ENCODE data around the gene KRT75. TPM values are rescaled to one million over a fixed set of nuclear protein-coding genes. Genes with fewer than 3 reads are reported as not detected.

Gene KRT75
- total RNA-seq, 1 donor from 2014 or later: not detected

Other genes starting within 250 kb of the KRT75 start
- gene KRT80, start 242.4 kb downstream of the KRT75 start, total RNA-seq: 2.7 to 3.0 TPM (median 3.0 TPM) in 3 replicates
- gene KRT7, start 201.1 kb downstream of the KRT75 start, total RNA-seq: 85.5 to 90.3 TPM (median 86.6 TPM) in 3 replicates
- gene KRT86, start 159.7 kb downstream of the KRT75 start, total RNA-seq: 0.16 TPM in 1 of 3 replicates, not detected in the others
- gene KRT81, start 142.8 kb downstream of the KRT75 start, total RNA-seq: 0.16 TPM in 1 of 3 replicates, not detected in the others
- not detected in 3 replicates for gene KRT83, start 113.0 kb downstream of the KRT75 start, total RNA-seq
- not detected in 3 replicates for gene KRT85, start 66.9 kb downstream of the KRT75 start, total RNA-seq
- gene KRT84, start 48.7 kb downstream of the KRT75 start, total RNA-seq: not detected in 3 replicates
- gene KRT82, start 28.0 kb downstream of the KRT75 start, total RNA-seq: not detected in 3 replicates
- gene KRT6B, start 17.8 kb upstream of the KRT75 start, total RNA-seq: not detected in 3 replicates
- gene KRT6C, start 39.4 kb upstream of the KRT75 start, total RNA-seq: not detected in 3 replicates
- 1.2 TPM in 1 of 3 replicates, not detected in the others for gene KRT6A, start 58.9 kb upstream of the KRT75 start, total RNA-seq
- gene KRT5, start 86.0 kb upstream of the KRT75 start, total RNA-seq: 0.51 to 1.4 TPM (median 0.72 TPM) in 3 replicates
- not detected in 3 replicates for gene KRT71, start 118.8 kb upstream of the KRT75 start, total RNA-seq
- gene KRT74, start 139.5 kb upstream of the KRT75 start, total RNA-seq: not detected in 3 replicates
- not detected in 3 replicates for gene KRT72, start 167.1 kb upstream of the KRT75 start, total RNA-seq
- not detected in 3 replicates for gene KRT73, start 184.2 kb upstream of the KRT75 start, total RNA-seq
- not detected in 3 replicates for gene KRT2, start 217.8 kb upstream of the KRT75 start, total RNA-seq
- gene KRT1, start 246.0 kb upstream of the KRT75 start, total RNA-seq: not detected in 3 replicates